ENCODE results near the gene PIF1.
"Not testable (repeated sequence)": the region's sequence is repeated elsewhere in the genome, so short reads cannot be mapped to it uniquely, and the experiment has no call there.

GRCh38 chr15:64814283-64814682 lies 11.2 kb downstream of the PIF1 start:
- not testable (repeated sequence) for TF ChIP-seq CTCF (IDR thresholded peaks at IDR 0.05; ENCODE audit: low read depth, low read length, missing input control); TAF1 (conservative IDR thresholded peaks at IDR 0.05); REST (IDR thresholded peaks at IDR 0.05); RAD21 (IDR thresholded peaks at IDR 0.05); RXRA (IDR thresholded peaks at IDR 0.05); GABPA (IDR thresholded peaks at IDR 0.05 in 1 of 2, conservative IDR thresholded peaks at IDR 0.05 in 1 of 2); ZBTB33 (IDR thresholded peaks at IDR 0.05); YY1 (IDR thresholded peaks at IDR 0.05)

Data from liver (tissue), 3 donors.